CD4-positive, alpha-beta T cell treated with Interleukin-4 for 4 hours (primary cell): ENCODE measurements around the gene BAZ1A.
A peak's percentile ranks its signal among the peaks of the same experiment; 100 is the strongest.
"Not testable (repeated sequence)": the region's sequence is repeated elsewhere in the genome, so short reads cannot be mapped to it uniquely, and the experiment has no call there.

Source experiments
- DNase-seq: peaks from one replicate; pipeline ENCODE4 v3.0.0-alpha.2; 2020

The BAZ1A gene

GRCh38 chr14:34782031-34782430, 93.1 kb downstream of the BAZ1A start:
- DNase-seq = no peak

DNA sequence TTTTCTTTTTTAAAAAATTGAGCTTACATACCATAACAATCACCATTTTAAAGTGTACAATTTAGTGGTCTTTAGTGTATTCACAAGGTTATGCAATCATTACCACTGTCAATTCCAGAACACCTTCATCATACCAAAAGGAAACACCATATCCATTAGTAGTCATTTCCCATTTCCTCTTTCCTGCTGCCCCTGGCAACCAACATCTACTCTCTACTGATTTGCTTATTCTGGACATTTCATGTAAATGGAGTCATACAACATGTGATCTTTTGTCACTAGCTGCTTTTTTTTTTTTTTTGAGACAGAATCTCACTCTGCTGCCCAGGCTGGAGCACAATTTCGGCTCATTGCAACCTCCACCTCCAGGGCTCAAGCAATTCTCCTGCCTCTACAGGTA, 93.9 kb downstream of the BAZ1A start:
- no peak for DNase-seq

- no peak for DNase-seq
Measured at GRCh38 chr14:34780646-34781045, 94.5 kb downstream of the BAZ1A start.

- DNase-seq = no peak
Measured at GRCh38 chr14:34778744-34779143, 96.4 kb downstream of the BAZ1A start.

DNA sequence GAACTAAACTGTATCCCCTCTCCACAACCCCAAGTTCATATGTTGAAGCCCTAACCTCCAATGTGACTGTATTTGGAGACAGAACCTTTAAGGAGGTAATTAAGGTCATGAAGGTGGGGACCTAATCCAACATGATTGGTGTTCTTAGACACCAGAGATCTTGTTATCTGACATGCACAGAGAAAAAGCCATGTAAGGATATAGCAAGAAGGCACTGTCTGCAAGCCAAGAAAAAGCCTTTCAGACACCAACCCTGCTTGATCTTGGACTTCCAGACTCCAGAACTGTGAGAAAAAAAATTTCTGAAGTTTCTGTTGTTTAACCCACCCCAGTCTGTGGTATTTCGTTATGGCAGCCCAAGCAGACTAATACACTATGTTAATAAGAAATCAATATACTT, 98.5 kb downstream of the BAZ1A start:
- DNase-seq = no peak

DNA sequence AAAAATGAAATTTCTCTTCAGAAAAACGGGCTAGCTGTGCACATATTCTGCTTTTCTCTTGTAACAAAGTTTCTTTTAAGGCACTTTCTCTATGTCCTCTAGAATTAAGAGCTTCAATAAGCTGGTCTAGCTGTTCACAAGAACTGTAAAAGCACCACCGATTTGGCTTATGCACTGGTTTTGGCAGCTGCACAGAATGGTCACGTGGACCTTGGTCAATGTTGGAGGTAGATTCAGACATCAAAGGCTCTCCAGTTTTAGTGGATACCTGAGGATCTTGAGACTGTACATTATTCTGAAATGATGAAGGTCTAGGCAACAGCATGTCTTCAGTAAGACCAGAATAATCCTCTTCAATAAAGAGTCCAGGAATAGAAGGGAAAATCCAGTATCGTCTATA, 99.2 kb downstream of the BAZ1A start:
- no peak for DNase-seq

DNA sequence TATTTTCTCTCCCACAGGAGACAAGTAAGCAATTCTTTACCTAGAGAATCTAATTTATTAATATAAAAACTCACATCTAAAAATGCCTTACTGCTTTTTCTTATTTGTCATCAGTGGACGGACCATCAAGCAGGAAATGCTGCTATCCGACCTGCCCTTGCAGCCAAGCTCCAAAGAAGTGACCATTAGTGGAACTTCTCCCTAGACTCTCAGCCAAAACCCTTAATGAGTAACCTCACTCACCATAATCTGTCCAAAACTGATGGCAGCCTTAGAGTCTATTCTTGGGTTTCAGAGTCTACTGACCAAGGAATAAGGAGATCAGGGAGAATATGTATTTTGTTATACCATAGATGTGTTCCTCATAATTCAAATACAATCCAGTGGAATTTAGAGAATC, 99.8 kb downstream of the BAZ1A start:
- DNase-seq = no peak

DNA sequence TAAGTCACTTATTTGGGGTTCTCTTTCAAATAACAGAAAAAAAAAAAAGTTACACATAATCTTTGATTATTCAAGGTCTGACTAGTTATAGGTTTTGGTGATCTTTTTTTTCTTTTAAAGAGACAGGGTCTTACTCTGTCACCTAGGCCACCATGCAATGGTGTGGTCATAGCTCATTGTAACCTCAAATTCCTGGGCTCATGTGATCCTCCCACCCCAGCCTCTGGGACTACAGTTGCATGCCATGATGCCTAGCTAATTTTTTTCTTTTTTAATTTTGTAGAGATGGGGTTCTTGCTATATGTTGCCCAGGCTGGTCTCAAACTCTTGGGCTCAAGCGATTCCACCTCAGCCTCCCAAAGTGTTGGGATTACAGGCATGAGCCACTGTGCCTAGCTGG, 104.3 kb downstream of the BAZ1A start:
- no peak for DNase-seq

GRCh38 chr14:34766606-34767005, 108.6 kb downstream of the BAZ1A start:
- no peak for DNase-seq

GRCh38 chr14:34766060-34766459, 109.1 kb downstream of the BAZ1A start:
- no peak for DNase-seq

DNA sequence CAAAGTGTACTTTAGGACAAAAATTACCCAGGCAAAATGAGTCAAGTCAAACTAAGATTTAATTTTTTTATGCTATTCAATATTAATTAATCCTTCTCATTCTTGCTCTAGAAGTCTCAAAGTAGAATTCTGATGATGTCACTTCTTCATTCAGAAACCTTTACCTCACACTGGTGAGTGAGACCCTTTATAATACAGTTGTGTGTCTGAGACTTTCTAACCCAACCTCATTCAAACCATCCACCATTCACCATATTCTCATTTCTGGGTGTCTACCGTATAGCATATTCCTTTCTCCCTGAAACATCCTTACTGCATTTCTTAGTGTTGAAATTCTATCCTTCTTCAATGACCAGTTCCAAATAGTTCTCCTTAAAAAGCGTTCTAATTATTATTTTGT, 119.9 kb downstream of the BAZ1A start:
- no peak for DNase-seq

DNA sequence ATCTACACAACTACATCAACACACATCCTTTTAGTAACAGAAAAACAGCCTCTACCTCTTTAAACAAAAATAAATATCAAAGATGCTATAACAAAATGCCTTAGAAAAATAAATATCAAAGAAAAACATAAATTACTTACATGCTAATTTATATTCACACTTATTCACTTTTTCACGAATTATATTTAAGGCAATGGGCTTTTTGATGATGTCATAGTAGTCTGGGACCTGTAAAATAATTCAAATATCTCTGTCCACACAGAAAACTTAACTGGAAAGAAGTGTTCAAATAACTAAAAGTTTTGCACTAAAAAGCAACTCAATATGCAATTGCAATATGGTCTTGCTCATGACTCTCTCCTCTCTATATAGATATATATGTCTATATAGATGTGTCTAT, 120.5 kb downstream of the BAZ1A start:
- no peak for DNase-seq

GRCh38 chr14:34750670-34751069, 124.5 kb downstream of the BAZ1A start:
- DNase-seq = no peak

- no peak for DNase-seq
Measured at GRCh38 chr14:34750233-34750632, 124.9 kb downstream of the BAZ1A start.

GRCh38 chr14:34749408-34749807, 125.8 kb downstream of the BAZ1A start:
- no peak for DNase-seq

- DNase-seq = no peak
Measured at GRCh38 chr14:34742270-34743115, 132.7 kb downstream of the BAZ1A start.

GRCh38 chr14:34741840-34742239, 133.3 kb downstream of the BAZ1A start:
- DNase-seq = peak; percentile 33

- DNase-seq = not testable (repeated sequence)
Measured at GRCh38 chr14:34740139-34740538, 135.0 kb downstream of the BAZ1A start.

GRCh38 chr14:34737079-34737478, 138.1 kb downstream of the BAZ1A start:
- DNase-seq = not testable (repeated sequence)

DNA sequence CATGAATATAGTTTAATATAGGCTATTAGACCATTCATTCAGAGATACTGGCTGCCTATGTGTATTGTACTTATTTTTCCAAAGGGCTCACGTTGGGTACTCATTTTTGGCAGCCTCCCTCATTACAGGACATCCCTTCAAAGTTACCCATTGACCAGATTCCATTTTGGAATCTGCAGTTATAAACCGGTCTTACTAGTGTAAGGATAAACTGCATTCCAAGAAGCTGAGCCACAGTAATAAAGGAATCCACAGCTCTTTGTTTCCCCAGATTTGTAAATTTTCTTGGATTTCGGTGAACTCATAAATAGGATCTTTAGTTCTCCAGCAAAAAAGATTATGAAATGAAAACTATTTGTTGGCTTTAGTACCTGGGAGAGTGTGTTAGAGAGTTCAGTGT, 141.9 kb downstream of the BAZ1A start:
- DNase-seq = no peak

GRCh38 chr14:34732802-34733201, 142.4 kb downstream of the BAZ1A start:
- no peak for DNase-seq

DNA sequence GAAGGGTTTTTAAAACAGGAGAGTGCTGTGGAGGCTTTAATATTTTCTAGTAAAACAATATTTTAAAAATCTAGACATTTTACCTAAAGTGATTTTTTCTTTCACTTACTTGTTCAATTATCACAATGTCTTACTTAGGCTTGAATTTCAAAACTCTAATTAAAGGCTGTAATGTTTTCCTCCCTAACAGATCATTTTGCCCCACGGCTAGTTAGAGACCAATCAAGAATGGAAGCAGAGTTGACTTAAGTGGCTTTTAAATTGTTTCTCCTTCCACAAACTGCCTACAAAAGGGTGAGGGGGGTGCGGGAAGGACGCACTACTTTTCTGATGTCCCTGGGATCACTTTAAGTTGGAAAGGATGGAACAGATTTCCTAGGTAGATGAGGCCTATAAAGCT, 151.3 kb downstream of the BAZ1A start:
- no peak for DNase-seq

DNA sequence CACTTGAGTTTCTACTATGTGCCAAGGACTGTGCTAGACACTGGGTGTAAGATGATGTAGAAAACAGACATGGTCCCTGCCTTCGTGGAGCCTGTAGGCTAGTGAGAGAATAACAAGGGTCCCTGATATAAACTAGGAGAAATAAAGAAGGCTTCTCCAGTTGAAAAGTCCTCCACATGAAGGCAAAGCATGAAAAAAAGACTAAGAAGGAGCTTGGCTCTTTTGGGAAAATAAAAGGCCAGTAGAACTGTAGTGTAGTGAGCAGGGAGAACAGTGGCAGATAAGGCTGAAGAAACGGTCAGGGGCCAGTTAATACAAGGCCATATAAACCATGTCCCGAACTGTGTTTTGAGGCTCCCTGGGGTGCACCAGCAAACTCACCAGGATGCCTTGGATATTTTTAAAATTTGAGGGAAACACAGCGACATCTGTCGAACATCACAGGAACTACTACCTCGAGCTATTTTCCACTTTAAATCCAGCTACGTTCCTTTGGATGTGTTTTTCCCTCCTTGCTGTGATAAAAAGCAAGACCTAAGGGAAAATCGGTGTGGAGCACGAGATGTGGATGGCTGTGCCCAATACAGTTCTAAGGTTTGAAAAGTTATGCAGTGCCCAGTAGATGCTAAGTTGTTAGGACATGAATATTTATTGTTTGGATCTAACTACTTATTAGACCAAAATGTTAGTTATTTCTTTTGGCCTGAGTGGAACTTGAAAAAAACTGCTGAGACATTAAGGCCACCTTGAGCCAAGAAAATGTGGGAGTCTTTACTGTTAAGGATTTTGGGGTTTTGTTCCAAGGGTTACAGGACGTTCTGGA, 152.2 kb downstream of the BAZ1A start:
- peak; percentile 61 for DNase-seq

- no peak for DNase-seq
Measured at GRCh38 chr14:34721129-34721528, 154.0 kb downstream of the BAZ1A start.
